Ectodermal cell (in vitro differentiated cells): Measurements from ENCODE around the gene MAML2.

ENCODE experiments used
- H3K27ac ChIP-seq: 2 replicates; pipeline ENCODE4 v1.7.0; 2013; ENCODE audit warnings: mild to moderate bottlenecking, low read depth, low read length; ENCODE audit not compliant: insufficient read depth, poor library complexity, severe bottlenecking
- H3K27me3 ChIP-seq: 2 replicates; pipeline ENCODE4 v1.7.0; 2013; ENCODE audit warnings: mild to moderate bottlenecking, low read length; ENCODE audit not compliant: insufficient read depth, control insufficient read depth, poor library complexity, severe bottlenecking
- H3K36me3 ChIP-seq: one replicate; pipeline ENCODE4 v1.7.0; 2013; ENCODE audit warnings: low read length; ENCODE audit not compliant: control insufficient read depth, insufficient read depth
- H3K4me1 ChIP-seq: one replicate; pipeline ENCODE4 v1.7.0; 2013; ENCODE audit warnings: low read length; ENCODE audit not compliant: control insufficient read depth, insufficient read depth
- H3K4me3 ChIP-seq: 2 replicates; pipeline ENCODE4 v1.7.0; 2013; ENCODE audit warnings: low read depth, low read length, control low read depth; ENCODE audit not compliant: insufficient read depth
- H3K9me3 ChIP-seq: 2 replicates; pipeline ENCODE4 v1.7.0; 2013; ENCODE audit warnings: mild to moderate bottlenecking, low read length, moderate library complexity; ENCODE audit not compliant: control insufficient read depth
- WGBS, 2 experiments: methylation state at CpG; one replicate each; pipeline ENCODE4 v1.1.7; 2013; ENCODE audit warnings: missing lambda C conversion rate in 2 of 2; 5-methylcytosine and 5-hydroxymethylcytosine counted together

Gene MAML2

GRCh38 chr11:96218006-96218405 lies 125.0 kb downstream of the MAML2 start:
- 82 to 86% methylated on average over 5 of the region's 5 CpGs for WGBS, 2 experiments
- H3K36me3 ChIP-seq: no peaks in the 10 kb centered on the region
- H3K27ac ChIP-seq: no peak overlapping the region
- no peaks in the 10 kb centered on the region for H3K27me3 ChIP-seq
- H3K4me1 ChIP-seq: peaks cover 3% of the 10 kb centered on the region
- H3K9me3 ChIP-seq: no peaks in the 10 kb centered on the region
- H3K4me3 ChIP-seq: no peak overlapping the region

GRCh38 chr11:96217206-96217605 lies 125.8 kb downstream of the MAML2 start:
- Histone ChIP-seq H3K9me3 (no peaks in the 10 kb centered on the region), H3K36me3 (no peaks in the 10 kb centered on the region), H3K27me3 (no peaks in the 10 kb centered on the region), H3K27ac (no peak overlapping the region), H3K4me1 (peaks cover 7% of the 10 kb centered on the region), H3K4me3 (no peak overlapping the region)
- WGBS, 2 experiments: 95 to 97% methylated on average over 5 of the region's 5 CpGs

GRCh38 chr11:96215826-96216225 lies 127.2 kb downstream of the MAML2 start:
- Histone ChIP-seq H3K4me1 (peaks cover 8% of the 10 kb centered on the region), H3K27ac (no peak overlapping the region)

GRCh38 chr11:96215110-96215782 lies 127.7 kb downstream of the MAML2 start:
- Histone ChIP-seq H3K4me1 (peaks cover 6% of the 10 kb centered on the region), H3K27me3 (no peaks in the 10 kb centered on the region), H3K9me3 (no peaks in the 10 kb centered on the region), H3K4me3 (no peak overlapping the region), H3K36me3 (no peaks in the 10 kb centered on the region), H3K27ac (no peak overlapping the region)
- 75 to 79% methylated on average over 7 of the region's 7 CpGs for WGBS, 2 experiments

More at GRCh38 chr11:96215826-96216225, 127.2 kb downstream of the MAML2 start:
- Histone ChIP-seq H3K9me3 (no peaks in the 10 kb centered on the region), H3K4me3 (no peak overlapping the region), H3K36me3 (no peaks in the 10 kb centered on the region), H3K27me3 (no peaks in the 10 kb centered on the region)

- Histone ChIP-seq H3K27ac (no peak overlapping the region), H3K4me3 (no peak overlapping the region), H3K4me1 (peaks cover 4% of the 10 kb centered on the region), H3K9me3 (no peaks in the 10 kb centered on the region), H3K27me3 (no peaks in the 10 kb centered on the region), H3K36me3 (no peaks in the 10 kb centered on the region)
- 80 to 96% methylated on average over 1 of the region's 1 CpG for WGBS, 2 experiments
Observed at GRCh38 chr11:96214777-96215109, 128.3 kb downstream of the MAML2 start.

GRCh38 chr11:96213500-96213899 lies 129.5 kb downstream of the MAML2 start:
- no peaks in the 10 kb centered on the region for H3K9me3 ChIP-seq
- no peaks in the 10 kb centered on the region for H3K36me3 ChIP-seq
- no peak overlapping the region for H3K4me3 ChIP-seq
- 90 to 91% methylated on average over 2 of the region's 2 CpGs for WGBS, 2 experiments
- H3K27me3 ChIP-seq: no peaks in the 10 kb centered on the region
- H3K27ac ChIP-seq: no peak overlapping the region
- peaks cover 4% of the 10 kb centered on the region for H3K4me1 ChIP-seq

- peaks cover 4% of the 10 kb centered on the region for H3K4me1 ChIP-seq
- no peaks in the 10 kb centered on the region for H3K27me3 ChIP-seq
- no peak overlapping the region for H3K4me3 ChIP-seq
- H3K27ac ChIP-seq: no peak overlapping the region
- 95 to 100% methylated on average over 1 to 2 of the region's 2 CpGs for WGBS, 2 experiments
- H3K36me3 ChIP-seq: no peaks in the 10 kb centered on the region
- H3K9me3 ChIP-seq: no peaks in the 10 kb centered on the region
Observed at GRCh38 chr11:96211436-96211835, 131.6 kb downstream of the MAML2 start.

GRCh38 chr11:96207459-96208449 lies 135.2 kb downstream of the MAML2 start:
- WGBS, 2 experiments: 90% methylated on average over 5 of the region's 5 CpGs
- Histone ChIP-seq H3K4me3 (no peak overlapping the region), H3K27me3 (no peaks in the 10 kb centered on the region), H3K36me3 (no peaks in the 10 kb centered on the region), H3K9me3 (no peaks in the 10 kb centered on the region), H3K4me1 (peaks cover 4% of the 10 kb centered on the region), H3K27ac (no peak overlapping the region)

GRCh38 chr11:96206955-96207354 lies 136.0 kb downstream of the MAML2 start:
- no peak overlapping the region for H3K27ac ChIP-seq
- H3K4me3 ChIP-seq: no peak overlapping the region
- no peaks in the 10 kb centered on the region for H3K9me3 ChIP-seq
- WGBS, 2 experiments: 85 to 94% methylated on average over 2 of the region's 2 CpGs
- no peaks in the 10 kb centered on the region for H3K36me3 ChIP-seq
- no peaks in the 10 kb centered on the region for H3K27me3 ChIP-seq
- no peaks in the 10 kb centered on the region for H3K4me1 ChIP-seq

GRCh38 chr11:96205460-96205809 lies 137.6 kb downstream of the MAML2 start:
- H3K27ac ChIP-seq: no peak overlapping the region
- 90 to 92% methylated on average over 3 of the region's 3 CpGs for WGBS, 2 experiments

More at GRCh38 chr11:96205460-96205809, 137.6 kb downstream of the MAML2 start:
- H3K4me1 ChIP-seq: peaks cover 2% of the 10 kb centered on the region
- H3K9me3 ChIP-seq: no peaks in the 10 kb centered on the region
- H3K36me3 ChIP-seq: no peaks in the 10 kb centered on the region
- no peaks in the 10 kb centered on the region for H3K27me3 ChIP-seq
- H3K4me3 ChIP-seq: no peak overlapping the region
